NCI-H2029 treated with DMSO at 0.1 percent for 48 hours (cell line): Measurements from ENCODE around the gene SYT6.
"Not testable (repeated sequence)": the region's sequence is repeated elsewhere in the genome, so short reads cannot be mapped to it uniquely, and the experiment has no call there.

Experiments used
- DNase-seq: peaks from one replicate; lab custom pipeline; 2025; lab: John Stamatoyannopoulos, UW

The SYT6 gene

DNA sequence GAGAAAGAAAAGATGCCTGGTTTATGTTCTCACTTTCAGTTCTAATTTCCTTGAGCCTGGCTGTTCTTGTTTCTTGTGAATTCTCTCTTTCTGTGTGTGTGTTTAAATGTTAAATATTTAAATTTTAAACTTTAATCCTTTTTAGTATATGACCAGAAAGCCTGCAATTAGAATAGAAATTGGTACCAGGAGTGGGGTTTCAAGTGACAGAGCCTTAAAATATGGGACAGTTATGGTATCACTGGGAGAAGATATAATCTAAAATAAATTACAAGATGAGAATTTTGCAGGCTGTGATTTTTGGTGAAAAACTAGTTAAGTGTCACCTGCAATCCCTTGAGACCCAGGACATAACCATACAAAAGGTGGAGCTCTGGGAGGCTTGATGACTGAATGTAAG lies 81.4 kb downstream of the SYT6 start:
- no peak for DNase-seq

DNA sequence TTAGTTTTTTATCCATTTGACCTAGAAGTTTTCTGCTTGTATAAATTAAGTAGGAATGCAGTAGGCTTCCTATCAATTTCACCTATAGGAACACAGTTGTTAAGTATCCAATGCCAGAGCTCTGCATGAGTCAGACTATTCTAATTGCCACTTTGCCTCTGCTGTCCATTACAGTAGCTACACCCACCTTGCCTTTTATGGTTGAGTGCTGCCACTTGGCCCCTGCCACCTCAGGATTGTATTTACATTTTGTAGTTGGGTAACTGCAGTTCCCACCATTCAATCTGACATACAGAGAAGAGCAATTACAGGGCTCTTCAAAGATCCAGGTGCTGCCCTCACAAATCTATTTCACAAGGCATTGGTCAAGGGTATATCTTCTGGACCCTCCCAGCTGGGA lies 83.9 kb downstream of the SYT6 start:
- DNase-seq: not testable (repeated sequence)

DNA sequence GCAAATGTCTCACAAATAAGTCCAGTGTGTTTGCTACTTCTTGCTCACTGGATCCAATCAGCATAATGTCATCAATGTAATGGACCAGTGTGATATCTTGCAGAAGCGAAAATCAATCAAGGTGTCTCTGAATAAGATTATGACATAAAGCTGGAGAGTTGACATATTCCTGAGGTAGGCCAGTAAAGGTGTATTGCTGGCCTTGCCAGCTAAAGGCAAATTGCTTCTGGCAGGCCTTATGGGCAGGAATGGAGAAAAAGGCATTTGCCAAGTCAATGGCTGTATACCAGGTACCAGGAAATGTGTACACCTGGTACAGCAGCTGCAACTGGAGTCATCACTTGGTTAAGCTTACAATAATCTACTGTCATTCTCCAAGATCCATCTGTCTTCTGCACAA lies 85.0 kb downstream of the SYT6 start:
- not testable (repeated sequence) for DNase-seq

DNA sequence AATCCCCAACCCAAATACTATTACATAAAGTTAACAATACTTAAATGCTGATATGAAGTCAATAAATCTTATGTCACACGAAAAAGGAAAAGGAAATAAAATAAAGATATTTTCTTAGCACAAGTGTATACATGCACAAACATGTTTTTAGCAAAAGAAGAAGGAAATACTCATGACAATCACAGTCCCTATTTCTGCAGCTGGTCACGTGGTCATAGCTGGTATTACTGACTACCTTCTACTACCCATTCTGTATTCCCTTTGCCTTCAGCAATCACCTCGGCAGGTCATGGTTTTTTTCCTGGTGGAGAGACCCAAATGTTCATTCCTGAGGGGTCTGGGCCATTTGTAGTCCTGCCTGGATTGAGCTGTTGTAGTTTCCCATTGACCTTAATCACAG lies 88.0 kb downstream of the SYT6 start:
- not testable (repeated sequence) for DNase-seq

DNA sequence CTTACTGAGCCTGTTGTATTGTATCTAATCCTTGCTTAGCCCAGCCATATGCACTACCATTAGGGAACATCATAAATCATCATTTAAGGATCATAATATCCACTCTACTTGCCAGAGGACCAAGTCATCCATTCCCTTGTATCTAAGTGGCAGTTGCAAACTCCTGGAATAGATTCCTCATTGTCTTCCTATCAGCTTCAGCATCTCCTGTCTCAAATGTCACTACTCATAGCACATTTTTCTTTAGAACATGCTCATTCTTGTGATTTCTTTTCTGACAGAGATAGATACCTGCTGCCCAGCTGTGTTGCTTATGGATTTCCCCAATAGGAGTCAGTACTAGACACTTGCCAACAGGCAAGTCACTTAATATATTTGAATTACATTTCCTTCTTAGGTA lies 90.1 kb downstream of the SYT6 start:
- no peak for DNase-seq

DNA sequence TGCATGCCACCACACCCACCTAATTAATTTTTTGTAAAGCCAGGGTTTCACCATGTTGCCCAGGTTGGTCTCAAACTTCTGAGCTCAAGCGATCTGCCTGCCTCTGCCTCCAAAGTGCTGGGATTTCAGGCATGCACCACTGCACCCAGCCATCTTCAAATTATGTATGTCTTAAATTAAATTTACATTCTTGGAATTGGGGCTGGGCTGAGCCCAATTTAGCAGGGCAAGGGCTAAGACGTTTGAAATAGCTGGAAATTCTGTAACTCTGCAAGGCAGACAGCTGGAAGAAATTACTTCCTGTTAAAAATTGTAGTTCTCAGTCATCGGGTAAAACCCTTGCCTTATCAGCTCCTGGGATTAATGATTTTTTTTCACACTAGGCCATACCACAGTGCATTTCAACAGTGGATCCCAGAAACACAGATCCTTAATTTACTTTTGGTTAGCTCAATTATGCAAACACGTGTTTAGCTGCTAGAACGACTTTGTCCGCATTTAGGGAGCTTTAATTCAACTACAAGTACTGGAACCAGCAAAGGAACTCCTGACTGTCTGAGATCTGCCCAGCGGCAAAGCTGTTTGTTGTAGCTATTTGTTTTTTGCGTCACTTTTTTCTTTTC lies 91.1 kb downstream of the SYT6 start:
- no peak for DNase-seq

DNA sequence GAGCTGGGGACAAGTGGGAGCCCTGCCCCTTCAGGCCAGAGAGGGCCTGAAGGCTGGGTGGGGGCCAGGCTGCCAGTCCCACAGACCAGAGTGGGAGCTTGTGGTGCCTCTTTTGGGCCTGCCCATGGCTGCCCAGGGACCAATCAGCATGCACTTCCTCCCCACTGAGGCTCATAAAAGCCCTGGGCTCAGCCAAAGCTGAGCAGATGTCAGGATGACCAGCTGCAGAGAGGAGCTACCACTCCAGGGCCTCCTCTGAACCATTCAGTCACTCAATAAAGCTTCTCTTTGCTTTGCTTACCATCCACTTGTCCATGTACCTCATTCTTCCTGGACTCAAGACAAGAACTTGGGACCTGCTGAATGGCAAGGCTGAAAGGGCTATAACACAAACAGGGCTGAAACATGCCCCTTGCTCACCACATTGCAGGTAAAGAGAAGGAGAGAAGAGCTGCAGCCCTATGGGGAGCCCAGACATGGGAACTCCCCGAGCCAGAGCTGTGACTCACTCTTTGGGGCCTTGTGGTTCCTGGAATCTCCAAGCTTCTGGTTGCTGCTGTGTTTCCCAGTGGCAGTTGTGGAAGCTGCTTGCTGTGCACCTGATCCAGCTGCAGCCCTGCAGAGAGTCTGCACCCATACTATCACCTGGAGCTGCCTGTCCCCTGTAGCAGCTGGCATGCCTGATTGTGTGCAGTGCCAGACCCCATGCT lies 92.4 kb downstream of the SYT6 start:
- DNase-seq: no peak

DNA sequence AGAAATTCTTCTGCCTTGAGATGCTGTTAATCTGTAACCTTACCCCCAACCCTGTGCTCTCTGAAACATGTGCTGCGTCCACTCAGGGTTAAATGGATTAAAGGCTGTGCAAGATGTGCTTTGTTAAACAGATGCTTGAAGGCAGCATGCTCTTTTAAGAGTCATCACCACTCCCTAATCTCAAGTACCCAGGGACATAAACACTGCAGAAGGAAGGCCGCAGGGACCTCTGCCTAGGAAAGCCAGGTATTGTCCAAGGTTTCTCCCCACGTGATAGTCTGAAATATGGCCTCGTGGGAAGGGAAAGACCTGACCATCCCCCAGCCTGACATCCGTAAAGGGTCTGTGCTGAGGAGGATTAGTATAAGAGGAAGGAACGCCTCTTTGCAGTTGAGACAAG lies 95.4 kb downstream of the SYT6 start:
- not testable (repeated sequence) for DNase-seq

DNA sequence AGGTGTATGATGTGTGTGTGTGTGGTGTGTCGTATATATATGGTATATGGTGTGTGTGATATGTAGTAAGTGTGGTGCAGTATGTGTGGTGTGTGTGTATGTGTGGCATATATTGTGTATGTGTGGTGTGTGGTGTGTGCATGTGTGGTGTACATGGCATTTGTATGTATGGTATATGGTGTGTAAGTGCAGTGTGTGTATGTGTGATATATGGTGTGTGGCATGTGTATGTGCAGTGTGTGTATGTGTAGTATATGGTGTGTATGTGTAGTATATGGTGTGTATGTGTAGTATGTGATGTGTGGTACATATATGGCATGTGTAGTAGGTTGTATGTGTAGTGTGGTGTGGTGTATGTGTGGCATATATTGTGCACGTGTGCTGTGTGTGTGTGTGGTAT lies 99.5 kb downstream of the SYT6 start:
- no peak for DNase-seq

DNA sequence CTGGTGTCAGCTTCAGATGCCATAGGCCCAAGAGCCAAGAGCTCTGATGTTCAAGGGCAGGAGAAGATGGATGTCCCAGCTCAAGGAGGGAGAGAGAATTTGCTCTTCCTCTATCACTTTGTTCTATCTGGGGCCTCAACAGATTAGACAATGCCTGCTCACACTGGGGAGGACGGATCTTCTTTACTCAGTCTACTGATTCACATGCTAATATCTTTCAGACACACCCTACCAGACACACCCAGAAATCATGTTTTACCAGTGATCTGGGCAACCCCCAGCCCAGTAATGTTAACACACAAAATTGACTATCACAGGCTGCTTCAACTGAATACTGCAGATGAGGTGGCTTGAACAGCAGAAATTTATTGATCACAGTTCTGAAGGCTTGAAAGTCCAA lies 105.4 kb downstream of the SYT6 start:
- DNase-seq: no peak

DNA sequence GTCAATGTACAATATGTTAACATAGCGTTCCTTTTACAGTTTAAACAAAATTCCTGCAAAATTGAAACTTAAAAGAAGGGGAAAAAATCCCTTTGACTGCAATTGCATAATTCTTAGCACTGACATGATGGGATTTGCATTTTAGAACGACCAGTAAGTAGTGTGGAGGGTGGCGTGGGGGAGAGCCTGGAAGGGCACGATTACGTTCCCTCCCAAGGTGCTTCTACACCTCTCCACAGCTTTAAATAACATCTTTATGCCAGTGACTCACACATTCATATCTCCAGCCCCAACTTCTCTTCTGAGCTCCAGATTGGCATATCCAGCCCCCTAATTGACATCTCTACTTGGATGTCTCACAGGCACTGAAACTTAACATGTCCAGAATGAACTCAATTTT lies 110.1 kb downstream of the SYT6 start:
- DNase-seq: no peak

DNA sequence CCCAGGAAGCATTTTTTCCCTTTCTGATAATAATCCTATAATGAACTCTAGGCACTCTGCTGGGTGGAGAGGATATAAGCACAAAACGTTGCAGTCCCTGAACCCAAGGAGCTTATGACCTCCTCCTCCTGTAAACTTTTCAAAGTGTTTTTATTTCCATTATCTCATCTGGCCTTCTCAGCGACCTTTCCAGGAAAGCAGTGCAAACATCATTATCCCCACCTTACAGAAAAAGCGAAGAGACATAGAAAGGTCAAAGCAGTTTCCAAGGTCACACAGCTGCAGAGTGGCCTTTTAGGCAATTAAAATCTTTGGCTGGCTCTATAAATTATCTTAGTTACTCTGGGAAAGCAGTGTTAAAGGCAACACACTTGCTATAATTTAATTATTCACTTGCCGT lies 110.6 kb downstream of the SYT6 start:
- DNase-seq: no peak

DNA sequence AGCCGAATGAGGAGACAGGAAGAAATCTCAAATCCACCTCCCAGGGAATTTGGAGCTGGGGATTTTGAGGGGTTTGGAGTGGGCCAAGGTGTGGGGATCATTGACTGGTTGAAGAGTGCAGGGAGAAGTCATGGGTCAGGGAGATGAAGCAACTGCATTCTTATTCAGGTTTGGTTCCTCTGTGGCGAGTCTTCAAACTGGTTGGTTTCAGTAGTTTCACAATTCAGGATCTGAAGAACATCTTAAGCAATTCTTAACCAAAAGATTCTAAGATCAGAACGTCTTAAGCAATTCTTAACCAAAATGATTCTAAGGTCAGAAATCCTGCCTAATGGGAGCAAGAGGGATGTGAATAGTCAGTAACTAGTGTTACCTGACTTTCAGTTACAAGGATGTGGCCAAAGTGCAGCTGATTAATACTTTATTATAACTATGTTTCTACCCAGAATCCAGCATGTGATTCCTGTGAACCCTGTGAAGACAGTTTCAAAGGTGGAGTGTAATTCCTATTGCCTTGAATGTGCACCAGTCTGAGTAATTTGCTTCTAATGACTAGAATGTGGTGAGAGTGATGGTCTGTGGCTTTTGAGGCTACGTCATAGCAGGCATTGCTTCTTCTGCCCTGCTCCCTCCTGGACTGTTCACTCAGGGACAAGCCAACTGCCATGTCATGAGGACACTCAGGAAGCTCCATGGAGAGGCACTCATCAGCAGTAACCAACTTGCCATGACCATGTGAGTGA lies 113.2 kb downstream of the SYT6 start:
- DNase-seq: no peak
